Neural cell (in vitro differentiated cells): ENCODE results near the gene FAM219B. TPM values are rescaled to one million over a fixed set of nuclear protein-coding genes. Genes with fewer than 3 reads are reported as not detected.
A peak's percentile ranks its signal among the peaks of the same experiment; 100 is the strongest.
"Not testable (repeated sequence)": the region's sequence is repeated elsewhere in the genome, so short reads cannot be mapped to it uniquely, and the experiment has no call there.

Experiments
- H2AFZ ChIP-seq: fragments of 200-600, 300-800 bp; sonication (generic), shearing (Covaris generic); 2 replicates; pipeline ENCODE4 v1.6.0; 2014; ENCODE audit warnings: low read depth, mild to moderate bottlenecking, antibody characterized with exemption, low read length, moderate library complexity
- H3F3A ChIP-seq: fragments of 200-600 bp; shearing (Covaris generic); 2 replicates; pipeline ENCODE4 v1.6.1; 2016; ENCODE audit warnings: mild to moderate bottlenecking, moderate library complexity, mixed read lengths, antibody characterized with exemption, low read length; ENCODE audit not compliant: insufficient read depth, poor library complexity, severe bottlenecking
- H3K27ac ChIP-seq: fragments of 200-600, 300-800 bp; sonication (generic), shearing (Covaris generic); 2 replicates; pipeline ENCODE4 v1.5.1; 2014; ENCODE audit warnings: mild to moderate bottlenecking, low read length, moderate library complexity
- H3K27me3 ChIP-seq: fragments of 300-800, 200-600 bp; sonication (generic), shearing (Covaris generic); 2 replicates; pipeline ENCODE4 v1.6.0; 2014; ENCODE audit warnings: mild to moderate bottlenecking, low read depth, low read length, moderate library complexity; ENCODE audit not compliant: insufficient read depth
- H3K36me3 ChIP-seq: fragments of 300-800, 200-600 bp; sonication (generic), shearing (Covaris generic); 2 replicates; pipeline ENCODE4 v1.5.1; 2014; ENCODE audit warnings: mild to moderate bottlenecking, antibody characterized with exemption, low read length, moderate library complexity; ENCODE audit not compliant: insufficient read depth
- H3K4me2 ChIP-seq: fragments of 300-800, 200-600 bp; sonication (generic), shearing (Covaris generic); 2 replicates; pipeline ENCODE4 v1.6.0; 2014; ENCODE audit warnings: mild to moderate bottlenecking, low read length
- H3K4me3 ChIP-seq: fragments of 300-800, 200-600 bp; sonication (generic), shearing (Covaris generic); 2 replicates; pipeline ENCODE4 v1.5.1; 2014; ENCODE audit warnings: mild to moderate bottlenecking, low read length, moderate library complexity
- H3K79me2 ChIP-seq: fragments of 200-600 bp; shearing (Covaris generic); replicated peaks from 2 replicates; pipeline ENCODE4 v1.6.0; 2014; ENCODE audit warnings: mild to moderate bottlenecking, low read length, moderate library complexity; ENCODE audit not compliant: insufficient read depth
- H3K9ac ChIP-seq: fragments of 300-800, 200-600 bp; sonication (generic), shearing (Covaris generic); 2 replicates; pipeline ENCODE4 v1.6.1; 2016; ENCODE audit warnings: mild to moderate bottlenecking, low read length, mixed read lengths
- H3K9me2 ChIP-seq: fragments of 200-600 bp; shearing (Covaris generic); 2 replicates; pipeline ENCODE4 v1.6.1; 2016; ENCODE audit warnings: mild to moderate bottlenecking, low read length, mixed read lengths; ENCODE audit not compliant: insufficient read depth
- H3K9me3 ChIP-seq: fragments of 200-600, 300-800 bp; sonication (generic), shearing (Covaris generic); 2 replicates; pipeline ENCODE4 v1.6.1; 2016; ENCODE audit warnings: mild to moderate bottlenecking, mixed run types, low read length, moderate library complexity, mixed read lengths
- H4K20me1 ChIP-seq: fragments of 200-600 bp; shearing (Covaris generic); 2 replicates; pipeline ENCODE4 v1.6.1; 2016; ENCODE audit warnings: mild to moderate bottlenecking, mixed run types; ENCODE audit not compliant: insufficient read depth
- CTCF ChIP-seq: fragments of 450-650 bp; IDR thresholded peaks from 2 replicates; pipeline ENCODE4 v1.5.1; 2014; ENCODE audit warnings: antibody characterized with exemption, mild to moderate bottlenecking, moderate library complexity; ENCODE audit not compliant: poor library complexity, severe bottlenecking
- EP300 ChIP-seq: fragments of 450-650 bp; conservative IDR thresholded peaks from 2 replicates; pipeline ENCODE4 v1.6.1; 2014; ENCODE audit warnings: antibody characterized with exemption, mild to moderate bottlenecking, moderate library complexity; ENCODE audit not compliant: poor library complexity, severe bottlenecking
- EZH2 ChIP-seq: fragments of 200-600, 300-800 bp; shearing (Covaris generic), sonication (generic); IDR thresholded peaks from 2 replicates; pipeline ENCODE4 v1.6.1; 2014; ENCODE audit warnings: antibody characterized with exemption, low read length, borderline replicate concordance, mild to moderate bottlenecking; ENCODE audit not compliant: insufficient read depth, poor library complexity, severe bottlenecking
- MXI1 ChIP-seq: fragments of 450-650 bp; conservative IDR thresholded peaks from 2 replicates; pipeline ENCODE4 v1.6.1; 2014; ENCODE audit warnings: antibody characterized with exemption, mild to moderate bottlenecking; ENCODE audit not compliant: poor library complexity, severe bottlenecking
- POLR2AphosphoS5 ChIP-seq: IDR thresholded peaks from 2 replicates; pipeline ENCODE4 v1.6.1; 2012
- RAD21 ChIP-seq: fragments of 450-650 bp; conservative IDR thresholded peaks from 2 replicates; pipeline ENCODE4 v1.6.1; 2014; ENCODE audit warnings: antibody characterized with exemption, mild to moderate bottlenecking, moderate library complexity
- REST ChIP-seq: IDR thresholded peaks from 2 replicates; pipeline ENCODE4 v1.6.1; 2012; ENCODE audit warnings: borderline replicate concordance
- SMC3 ChIP-seq: fragments of 450-650 bp; conservative IDR thresholded peaks from 2 replicates; pipeline ENCODE4 v1.6.1; 2014; ENCODE audit warnings: antibody characterized with exemption, mild to moderate bottlenecking, moderate library complexity; ENCODE audit not compliant: poor library complexity
- TAF1 ChIP-seq: IDR thresholded peaks from 2 replicates; pipeline ENCODE4 v1.6.1; 2012; ENCODE audit warnings: low read depth
- polyA plus RNA-seq: library from polyadenylated mRNA; depleted of rRNA; stranded (reverse); fragments of >200 nt; gene quantifications from 2 replicates; pipeline ENCODE4 v1.2.3, GENCODE V29; 2014

FAM219B gene
- polyA plus RNA-seq, 1 donor from 2014 or later, result 250 TPM

- peaks cover 42% of the 10 kb centered on the region for H3K79me2 ChIP-seq
- peak overlapping the region; percentile 72 for H3K4me2 ChIP-seq
- H3K36me3 ChIP-seq, result no peaks in the 10 kb centered on the region
- H3K9ac ChIP-seq, result peak overlapping the region; percentile 94
- peak overlapping the region; percentile 65 for H2AFZ ChIP-seq
- H4K20me1 ChIP-seq, result no peaks in the 10 kb centered on the region
- H3K9me2 ChIP-seq, result no peaks in the 10 kb centered on the region
- H3K9me3 ChIP-seq, result no peaks in the 10 kb centered on the region
- no peaks in the 10 kb centered on the region for H3F3A ChIP-seq
- peak overlapping the region; percentile 100 for H3K4me3 ChIP-seq
- H3K27me3 ChIP-seq, result no peaks in the 10 kb centered on the region
- TF ChIP-seq EP300, result no peak
- TF ChIP-seq REST, result no peak
- no peak for TF ChIP-seq TAF1
- TF ChIP-seq CTCF, result no peak
- no peak for TF ChIP-seq POLR2AphosphoS5
- TF ChIP-seq SMC3, result no peak
- TF ChIP-seq MXI1, result no peak
- no peak for TF ChIP-seq EZH2
- no peak for TF ChIP-seq RAD21
- H3K27ac ChIP-seq, result peak overlapping the region; percentile 87
These were observed 30.6 kb upstream of the FAM219B start for GRCh38 chr15:74937272-74937589.

DNA sequence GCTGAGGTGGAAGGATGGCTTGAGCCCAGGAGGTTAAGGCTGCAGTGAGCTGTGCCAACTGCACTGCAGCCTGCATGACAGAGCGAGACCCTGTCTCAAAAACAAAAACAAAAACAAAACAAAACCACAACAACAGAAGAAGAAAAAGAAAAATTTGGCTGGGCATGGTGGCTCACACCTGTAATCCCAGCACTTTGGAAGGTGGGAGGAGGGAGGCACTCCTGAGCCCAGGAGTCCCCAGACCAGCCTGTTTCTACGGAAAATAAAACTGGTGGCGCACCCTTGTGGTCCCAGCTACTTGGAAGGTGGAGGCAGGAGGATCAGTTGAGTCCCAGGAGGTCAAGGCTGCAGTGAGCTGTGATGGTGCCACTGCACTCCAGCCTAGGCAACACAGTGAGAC is 28.5 kb upstream of the FAM219B start:
- not testable (repeated sequence) for H3K9ac ChIP-seq, H3K9me2 ChIP-seq, H3K9me3 ChIP-seq, H2AFZ ChIP-seq, H3K36me3 ChIP-seq, H3K27ac ChIP-seq, H3K4me3 ChIP-seq, H4K20me1 ChIP-seq, H3F3A ChIP-seq, H3K4me2 ChIP-seq, H3K27me3 ChIP-seq
- H3K79me2 ChIP-seq, result peaks cover 49% of the 10 kb centered on the region

- H3K27ac ChIP-seq, result no peak overlapping the region
- peaks cover 7% of the 10 kb centered on the region for H3K36me3 ChIP-seq
- no peaks in the 10 kb centered on the region for H3K9me2 ChIP-seq
- H3K4me2 ChIP-seq, result no peak overlapping the region
- no peak overlapping the region for H3K4me3 ChIP-seq
- no peak overlapping the region for H3K9ac ChIP-seq
- no peaks in the 10 kb centered on the region for H4K20me1 ChIP-seq
- no peaks in the 10 kb centered on the region for H3F3A ChIP-seq
- H3K9me3 ChIP-seq, result no peaks in the 10 kb centered on the region
- TF ChIP-seq REST (no peak), EZH2 (no peak)
- H2AFZ ChIP-seq, result no peak overlapping the region
- H3K27me3 ChIP-seq, result no peaks in the 10 kb centered on the region
- peaks cover 49% of the 10 kb centered on the region for H3K79me2 ChIP-seq
These were observed 26.9 kb upstream of the FAM219B start for GRCh38 chr15:74933573-74933972.
